ENCODE data around the gene CERKL. TPM values are rescaled to one million over a fixed set of nuclear protein-coding genes. Genes with fewer than 3 reads are reported as not detected.

Gene CERKL
- total RNA-seq, 1 donor from 2014 or later = not detected

- Mint-ChIP-seq H3K4me3 (ENCODE audit: unreplicated experiment) (no peak overlapping the region), H3K27me3 (ENCODE audit: unreplicated experiment) (no peaks in the 10 kb centered on the region), H3K36me3 (ENCODE audit: unreplicated experiment) (no peaks in the 10 kb centered on the region), H3K9me3 (ENCODE audit: unreplicated experiment) (no peaks in the 10 kb centered on the region), H3K4me1 (ENCODE audit: unreplicated experiment) (no peaks in the 10 kb centered on the region), H3K27ac (ENCODE audit: unreplicated experiment) (no peak overlapping the region)
- no peak for TF ChIP-seq CTCF (IDR thresholded peaks at IDR 0.05)
- DNase-seq (ENCODE audit: extremely low spot score, unreplicated experiment) = no peak
Observed at GRCh38 chr2:181553244-181553643, 103.7 kb downstream of the CERKL start.

DNA sequence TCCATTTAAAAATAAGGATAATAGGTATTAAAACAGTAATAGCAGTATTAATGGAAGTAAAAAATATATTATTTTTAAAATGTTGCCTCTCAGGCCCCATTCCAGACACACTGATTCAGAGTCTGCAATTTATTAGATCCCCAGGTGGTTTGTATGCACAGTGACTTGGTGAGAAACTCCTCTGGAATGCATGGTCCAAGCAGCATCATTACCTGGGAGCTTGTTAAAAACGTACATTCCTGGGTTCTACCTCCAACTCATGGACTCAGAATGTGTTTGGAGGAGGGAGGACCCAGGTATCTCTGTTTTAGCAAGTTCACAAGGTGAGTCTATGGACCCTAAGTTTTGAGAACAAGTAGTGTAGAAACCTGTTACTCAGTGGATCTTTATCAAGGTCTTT, 104.1 kb downstream of the CERKL start:
- Mint-ChIP-seq H3K4me3 (ENCODE audit: unreplicated experiment) (no peak overlapping the region), H3K4me1 (ENCODE audit: unreplicated experiment) (no peaks in the 10 kb centered on the region), H3K9me3 (ENCODE audit: unreplicated experiment) (no peaks in the 10 kb centered on the region), H3K27me3 (ENCODE audit: unreplicated experiment) (no peaks in the 10 kb centered on the region), H3K27ac (ENCODE audit: unreplicated experiment) (no peak overlapping the region), H3K36me3 (ENCODE audit: unreplicated experiment) (no peaks in the 10 kb centered on the region)
- TF ChIP-seq CTCF (IDR thresholded peaks at IDR 0.05) = no peak
- DNase-seq (ENCODE audit: extremely low spot score, unreplicated experiment) = no peak

DNA sequence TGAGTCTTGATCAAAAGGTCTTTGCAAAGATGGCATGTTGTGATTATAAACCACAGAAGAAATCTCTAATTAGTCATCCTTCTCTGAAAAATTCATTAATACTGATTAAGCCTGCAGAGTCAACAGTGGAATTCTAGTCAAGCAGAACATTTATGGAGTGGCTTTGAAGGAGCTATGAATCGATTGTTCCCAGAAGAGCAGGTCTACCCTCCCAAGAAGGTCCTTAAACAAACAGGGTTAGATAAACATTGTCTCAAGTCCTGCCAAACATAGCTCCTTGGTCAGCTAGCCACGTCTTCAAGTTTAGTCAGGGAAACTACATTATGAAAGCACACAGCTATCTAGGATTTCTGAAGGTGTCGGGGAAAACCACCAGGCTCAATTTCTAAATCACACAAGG, 110.8 kb downstream of the CERKL start:
- DNase-seq (ENCODE audit: extremely low spot score, unreplicated experiment) = no peak

GRCh38 chr2:181542170-181542569, 114.7 kb downstream of the CERKL start:
- H3K27me3 Mint-ChIP-seq (ENCODE audit: unreplicated experiment) = no peaks in the 10 kb centered on the region
- no peaks in the 10 kb centered on the region for H3K9me3 Mint-ChIP-seq (ENCODE audit: unreplicated experiment)
- no peak for DNase-seq (ENCODE audit: extremely low spot score, unreplicated experiment)
- no peaks in the 10 kb centered on the region for H3K4me1 Mint-ChIP-seq (ENCODE audit: unreplicated experiment)
- no peak overlapping the region for H3K4me3 Mint-ChIP-seq (ENCODE audit: unreplicated experiment)
- no peak overlapping the region for H3K27ac Mint-ChIP-seq (ENCODE audit: unreplicated experiment)
- no peaks in the 10 kb centered on the region for H3K36me3 Mint-ChIP-seq (ENCODE audit: unreplicated experiment)
- TF ChIP-seq CTCF (IDR thresholded peaks at IDR 0.05) = no peak

More for the DNA sequence above, 110.8 kb downstream of the CERKL start:
- H3K4me1 Mint-ChIP-seq (ENCODE audit: unreplicated experiment) = no peaks in the 10 kb centered on the region
- no peaks in the 10 kb centered on the region for H3K27me3 Mint-ChIP-seq (ENCODE audit: unreplicated experiment)
- H3K36me3 Mint-ChIP-seq (ENCODE audit: unreplicated experiment) = no peaks in the 10 kb centered on the region
- no peak for TF ChIP-seq CTCF (IDR thresholded peaks at IDR 0.05)
- H3K9me3 Mint-ChIP-seq (ENCODE audit: unreplicated experiment) = no peaks in the 10 kb centered on the region
- no peak overlapping the region for H3K27ac Mint-ChIP-seq (ENCODE audit: unreplicated experiment)
- no peak overlapping the region for H3K4me3 Mint-ChIP-seq (ENCODE audit: unreplicated experiment)

DNA sequence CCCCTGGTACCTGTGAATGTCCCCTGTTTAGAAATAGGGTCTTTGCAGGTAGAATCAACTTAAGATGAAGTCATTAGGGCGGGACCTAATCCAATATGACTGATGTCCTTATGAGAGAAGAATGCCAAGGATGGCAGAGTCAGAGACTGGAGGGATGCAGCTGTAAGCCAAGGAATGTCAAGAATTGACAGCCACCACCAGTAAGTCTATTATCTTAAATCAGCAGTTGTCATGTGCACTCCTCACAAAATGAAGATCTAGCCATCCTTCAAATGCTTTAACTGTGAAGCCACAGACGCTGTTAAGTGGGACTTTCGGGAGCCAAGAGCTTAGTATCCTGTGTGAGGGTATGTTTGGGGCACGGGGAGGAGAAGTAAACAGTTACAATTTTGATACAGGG, 116.5 kb downstream of the CERKL start:
- Mint-ChIP-seq H3K9me3 (ENCODE audit: unreplicated experiment) (no peaks in the 10 kb centered on the region), H3K4me3 (ENCODE audit: unreplicated experiment) (no peak overlapping the region), H3K4me1 (ENCODE audit: unreplicated experiment) (no peaks in the 10 kb centered on the region), H3K27ac (ENCODE audit: unreplicated experiment) (no peak overlapping the region), H3K27me3 (ENCODE audit: unreplicated experiment) (no peaks in the 10 kb centered on the region), H3K36me3 (ENCODE audit: unreplicated experiment) (no peaks in the 10 kb centered on the region)
- TF ChIP-seq CTCF (IDR thresholded peaks at IDR 0.05) = no peak
- no peak for DNase-seq (ENCODE audit: extremely low spot score, unreplicated experiment)

Measured in osteocyte (in vitro differentiated cells).